Left ventricle myocardium inferior (tissue), 1 donor: Measurements from ENCODE around the gene OPA3. TPM values are rescaled to one million over a fixed set of nuclear protein-coding genes. Genes with fewer than 3 reads are reported as not detected.

ENCODE experiments used
- DNase-seq: peaks from one replicate; pipeline ENCODE4 v3.0.0-alpha.2; 2020
- H3K27ac ChIP-seq: fragments of 200-600 bp; replicated peaks from 2 replicates; pipeline ENCODE4 v1.8.0; 2021
- H3K27me3 ChIP-seq: fragments of 200-600 bp; 2 replicates; pipeline ENCODE4 v1.8.0; 2021; ENCODE audit warnings: low read depth
- H3K36me3 ChIP-seq: fragments of 200-600 bp; 2 replicates; pipeline ENCODE4 v1.8.0; 2021
- H3K4me1 ChIP-seq: fragments of 200-600 bp; 2 replicates; pipeline ENCODE4 v1.8.0; 2021
- H3K4me3 ChIP-seq: fragments of 200-600 bp; 2 replicates; pipeline ENCODE4 v1.8.0; 2021; ENCODE audit warnings: mild to moderate bottlenecking, moderate library complexity
- H3K9me3 ChIP-seq: fragments of 200-600 bp; replicated peaks from 2 replicates; pipeline ENCODE4 v1.8.0; 2021
- CTCF ChIP-seq: fragments of 200-600 bp; IDR thresholded peaks from 2 replicates; pipeline ENCODE4 v1.8.0; 2021; ENCODE audit warnings: antibody characterized with exemption, mild to moderate bottlenecking, borderline replicate concordance
- intact Hi-C: fragments of 100-400 bp; cut with micrococcal nuclease; formaldehyde crosslinking; loops from one replicate; pipeline ENCODE4 v1.11.0; 2022
- total RNA-seq: library from RNA; stranded (reverse); fragmentation: NEBNext Ultra II Directional; extraction: Animal tissue kit (Norgen Biotek cat#: 25700); gene quantifications from one replicate; pipeline ENCODE4 v1.2.1, GENCODE V29; 2021
- donor health status: DM: no; HTN: yes; CAD: no; lungs with severe emphysema.

Gene OPA3
- total RNA-seq, 1 donor from 2014 or later = 25.3 TPM

GRCh38 chr19:45507872-45508416 is 76.7 kb downstream of the OPA3 start:
- peak overlapping the region; percentile 100 for H3K4me3 ChIP-seq
- peak overlapping the region; percentile 92 for H3K27ac ChIP-seq
- no peak for TF ChIP-seq CTCF
- H3K4me1 ChIP-seq = peaks cover 69% of the 10 kb centered on the region
- no peak for DNase-seq
- no peaks in the 10 kb centered on the region for H3K27me3 ChIP-seq
- no peaks in the 10 kb centered on the region for H3K36me3 ChIP-seq
- no peaks in the 10 kb centered on the region for H3K9me3 ChIP-seq
- intact Hi-C loops = no loop called here

GRCh38 chr19:45506989-45507871 is 77.4 kb downstream of the OPA3 start, which contains the start of gene VASP:
Gene VASP (plus strand): TSS chr19:45507479. CDS start chr19:45507772, 293 bp downstream.
- Histone ChIP-seq H3K27ac (peak within 1 kb of the TSS; percentile 92), H3K9me3 (no peaks in the 10 kb centered on the region), H3K4me3 (peak within 1 kb of the TSS; percentile 100), H3K36me3 (no peaks in the 10 kb centered on the region), H3K27me3 (no peaks in the 10 kb centered on the region), H3K4me1 (peaks cover 62% of the 10 kb centered on the region)
- DNase-seq = peak; percentile 88
- intact Hi-C loops = no loop called here
- TF ChIP-seq CTCF = no peak

GRCh38 chr19:45506246-45506988 is 78.2 kb downstream of the OPA3 start:
- Histone ChIP-seq H3K27ac (peak overlapping the region; percentile 92), H3K4me3 (peak overlapping the region; percentile 100), H3K9me3 (no peaks in the 10 kb centered on the region), H3K27me3 (peaks cover 4% of the 10 kb centered on the region), H3K36me3 (no peaks in the 10 kb centered on the region), H3K4me1 (peaks cover 54% of the 10 kb centered on the region)
- DNase-seq = peak; percentile 97
- peak; percentile 57 for TF ChIP-seq CTCF
- intact Hi-C loops = no loop called here

- Histone ChIP-seq H3K4me3 (peak overlapping the region; percentile 100), H3K27me3 (peaks cover 9% of the 10 kb centered on the region), H3K9me3 (no peaks in the 10 kb centered on the region), H3K27ac (peak overlapping the region; percentile 92), H3K4me1 (peaks cover 49% of the 10 kb centered on the region), H3K36me3 (no peaks in the 10 kb centered on the region)
- intact Hi-C loops = no loop called here
- DNase-seq = no peak
- TF ChIP-seq CTCF = no peak
Observed at GRCh38 chr19:45505996-45506245, 78.7 kb downstream of the OPA3 start.

GRCh38 chr19:45505151-45505995 is 79.2 kb downstream of the OPA3 start:
- H3K9me3 ChIP-seq = no peaks in the 10 kb centered on the region
- H3K27ac ChIP-seq = peak overlapping the region; percentile 92
- H3K4me3 ChIP-seq = no peak overlapping the region
- no peak for TF ChIP-seq CTCF
- peaks cover 43% of the 10 kb centered on the region for H3K4me1 ChIP-seq
- H3K36me3 ChIP-seq = no peaks in the 10 kb centered on the region
- intact Hi-C loops = no loop called here
- DNase-seq = no peak
- peaks cover 14% of the 10 kb centered on the region for H3K27me3 ChIP-seq
